Vagina (tissue), 2 donors: Measurements from ENCODE around the gene PLPPR5. TPM values are rescaled to one million over a fixed set of nuclear protein-coding genes. Genes with fewer than 3 reads are reported as not detected.

ENCODE experiments used
- DNase-seq, 2 donors: peaks; one replicate each; pipeline ENCODE4 v3.0.0-alpha.2; 2017; ENCODE audit errors: extremely low spot score in 2 of 2
- H3K27ac ChIP-seq: fragments of 200-600 bp; sonication (generic); one replicate; pipeline ENCODE4 v1.5.1; 2019
- H3K27me3 ChIP-seq: fragments of 200-600 bp; sonication (generic); one replicate; pipeline ENCODE4 v1.5.1; 2019
- H3K36me3 ChIP-seq, 2 donors: fragments of 200-600 bp; sonication (generic); one replicate each; pipeline ENCODE4 v1.5.1; 2017 to 2019
- H3K4me1 ChIP-seq: fragments of 200-600 bp; sonication (generic); one replicate; pipeline ENCODE4 v1.5.1; 2019
- H3K4me3 ChIP-seq, 2 donors: fragments of 200-600 bp; sonication (generic); 1 replicate in 1 of 2; 2 replicates in 1 of 2; pipeline ENCODE4 v1.5.1; 2016 to 2019
- H3K9me3 ChIP-seq: fragments of 200-600 bp; sonication (generic); one replicate; pipeline ENCODE4 v1.5.1; 2019
- CTCF ChIP-seq, 3 experiments: fragments of 450-650 bp in 2 of 3; fragments of 200-600 bp in 1 of 3; sonication (generic) in 1 of 3; IDR thresholded peaks; one replicate each; pipeline ENCODE4 v1.5.1; 2017 to 2019; ENCODE audit warnings: antibody characterized with exemption in 3 of 3, mild to moderate bottlenecking in 2 of 3, moderate library complexity in 2 of 3
- POLR2A ChIP-seq, 2 donors: fragments of 450-650 bp; IDR thresholded peaks; one replicate each; pipeline ENCODE4 v1.6.1; 2017; ENCODE audit warnings: antibody characterized with exemption in 2 of 2, mild to moderate bottlenecking in 2 of 2, moderate library complexity in 2 of 2
- POLR2AphosphoS5 ChIP-seq, 2 donors: sonication (generic); formaldehyde crosslinking; IDR thresholded peaks; one replicate each; pipeline ENCODE4 v1.9.0; 2017; ENCODE audit warnings: antibody characterized with exemption in 2 of 2, mild to moderate bottlenecking in 2 of 2, low read depth in 1 of 2; ENCODE audit not compliant: insufficient read depth in 1 of 2
- intact Hi-C: fragments of 100-400 bp; cut with DNase I; formaldehyde crosslinking; loops from one replicate; pipeline ENCODE4 v1.15.1; 2023
- total RNA-seq: library from RNA; depleted of rRNA; stranded (reverse); fragments of >200 nt; gene quantifications from one replicate; pipeline ENCODE4 v1.2.3, GENCODE V29; 2016

PLPPR5 gene
- total RNA-seq, 1 donor from 2014 or later, result not detected

GRCh38 chr1:98939471-98939870 is 65.2 kb downstream of the PLPPR5 start:
- H3K4me1 ChIP-seq, result no peaks in the 10 kb centered on the region
- no peaks in the 10 kb centered on the region for H3K9me3 ChIP-seq
- intact Hi-C loops, result no loop called here
- H3K27ac ChIP-seq, result no peak overlapping the region
- no peak overlapping the region for H3K4me3 ChIP-seq
- no peak for DNase-seq
- TF ChIP-seq POLR2A (IDR thresholded peaks at IDR 0.05) (no peak), CTCF (IDR thresholded peaks at IDR 0.05) (no peak), POLR2AphosphoS5 (IDR thresholded peaks at IDR 0.05; ENCODE audit: insufficient read depth in 1 of 2, low read depth in 1 of 2) (no peak)
- no peaks in the 10 kb centered on the region for H3K27me3 ChIP-seq
- no peaks in the 10 kb centered on the region for H3K36me3 ChIP-seq

- no peaks in the 10 kb centered on the region for H3K4me1 ChIP-seq
- TF ChIP-seq CTCF (IDR thresholded peaks at IDR 0.05) (no peak), POLR2A (IDR thresholded peaks at IDR 0.05) (no peak), POLR2AphosphoS5 (IDR thresholded peaks at IDR 0.05; ENCODE audit: insufficient read depth in 1 of 2, low read depth in 1 of 2) (no peak)
- no peaks in the 10 kb centered on the region for H3K27me3 ChIP-seq
- no peak overlapping the region for H3K27ac ChIP-seq
- H3K4me3 ChIP-seq, result no peak overlapping the region
- H3K36me3 ChIP-seq, result no peaks in the 10 kb centered on the region
- no peaks in the 10 kb centered on the region for H3K9me3 ChIP-seq
- no peak for DNase-seq
- intact Hi-C loops, result no loop called here
These were observed 67.3 kb downstream of the PLPPR5 start for GRCh38 chr1:98937347-98937746.

GRCh38 chr1:98932184-98932583 is 72.5 kb downstream of the PLPPR5 start:
- no peak for DNase-seq
- Histone ChIP-seq H3K4me1 (no peaks in the 10 kb centered on the region), H3K27ac (no peak overlapping the region), H3K9me3 (no peaks in the 10 kb centered on the region), H3K36me3 (no peaks in the 10 kb centered on the region), H3K27me3 (no peaks in the 10 kb centered on the region), H3K4me3 (no peak overlapping the region)
- TF ChIP-seq POLR2A (IDR thresholded peaks at IDR 0.05) (no peak), POLR2AphosphoS5 (IDR thresholded peaks at IDR 0.05; ENCODE audit: insufficient read depth in 1 of 2, low read depth in 1 of 2) (no peak), CTCF (IDR thresholded peaks at IDR 0.05) (no peak)
- intact Hi-C loops, result no loop called here

GRCh38 chr1:98931128-98931835 is 73.4 kb downstream of the PLPPR5 start:
- H3K36me3 ChIP-seq, result no peaks in the 10 kb centered on the region
- no peak for TF ChIP-seq POLR2AphosphoS5 (IDR thresholded peaks at IDR 0.05; ENCODE audit: insufficient read depth in 1 of 2, low read depth in 1 of 2)
- no peak for TF ChIP-seq POLR2A (IDR thresholded peaks at IDR 0.05)
- no peak for TF ChIP-seq CTCF (IDR thresholded peaks at IDR 0.05)
- H3K27me3 ChIP-seq, result no peaks in the 10 kb centered on the region
- no peak overlapping the region for H3K4me3 ChIP-seq
- intact Hi-C loops, result no loop called here
- H3K4me1 ChIP-seq, result no peaks in the 10 kb centered on the region
- no peak overlapping the region for H3K27ac ChIP-seq
- no peaks in the 10 kb centered on the region for H3K9me3 ChIP-seq
- DNase-seq, result no peak

- H3K9me3 ChIP-seq, result no peaks in the 10 kb centered on the region
- DNase-seq, result no peak
- H3K27me3 ChIP-seq, result no peaks in the 10 kb centered on the region
- no peak overlapping the region for H3K4me3 ChIP-seq
- no peak overlapping the region for H3K27ac ChIP-seq
- H3K4me1 ChIP-seq, result no peaks in the 10 kb centered on the region
- TF ChIP-seq CTCF (IDR thresholded peaks at IDR 0.05) (no peak), POLR2AphosphoS5 (IDR thresholded peaks at IDR 0.05; ENCODE audit: insufficient read depth in 1 of 2, low read depth in 1 of 2) (no peak), POLR2A (IDR thresholded peaks at IDR 0.05) (no peak)
- intact Hi-C loops, result no loop called here
- no peaks in the 10 kb centered on the region for H3K36me3 ChIP-seq
These were observed 75.2 kb downstream of the PLPPR5 start for GRCh38 chr1:98929437-98929836.
